ENCODE results near the gene C22orf39.

The C22orf39 gene

DNA sequence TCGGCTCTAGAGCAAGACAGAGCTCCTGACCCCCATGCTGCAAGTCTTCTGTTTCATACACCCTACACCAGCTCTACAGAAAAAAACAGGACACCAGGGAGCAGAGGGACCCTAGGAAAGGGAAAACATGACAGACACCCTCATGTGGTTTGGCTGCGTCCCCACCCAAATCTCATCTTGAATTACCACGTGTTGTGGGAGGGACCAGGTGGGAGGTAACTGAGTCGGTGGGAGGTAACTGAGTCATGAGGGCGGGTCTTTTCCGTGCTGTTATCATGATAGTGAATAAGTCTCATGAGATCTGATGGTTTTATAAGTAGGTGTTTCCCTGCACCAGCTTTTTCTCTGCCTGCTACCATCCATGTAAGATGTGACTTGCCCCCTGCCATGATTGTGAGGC, 6.6 kb upstream of the C22orf39 start:
- no peak overlapping the region for H3K4me3 ChIP-seq (ENCODE audit: control insufficient read depth, low read depth, low read length)
- TF ChIP-seq, protein P1, sequence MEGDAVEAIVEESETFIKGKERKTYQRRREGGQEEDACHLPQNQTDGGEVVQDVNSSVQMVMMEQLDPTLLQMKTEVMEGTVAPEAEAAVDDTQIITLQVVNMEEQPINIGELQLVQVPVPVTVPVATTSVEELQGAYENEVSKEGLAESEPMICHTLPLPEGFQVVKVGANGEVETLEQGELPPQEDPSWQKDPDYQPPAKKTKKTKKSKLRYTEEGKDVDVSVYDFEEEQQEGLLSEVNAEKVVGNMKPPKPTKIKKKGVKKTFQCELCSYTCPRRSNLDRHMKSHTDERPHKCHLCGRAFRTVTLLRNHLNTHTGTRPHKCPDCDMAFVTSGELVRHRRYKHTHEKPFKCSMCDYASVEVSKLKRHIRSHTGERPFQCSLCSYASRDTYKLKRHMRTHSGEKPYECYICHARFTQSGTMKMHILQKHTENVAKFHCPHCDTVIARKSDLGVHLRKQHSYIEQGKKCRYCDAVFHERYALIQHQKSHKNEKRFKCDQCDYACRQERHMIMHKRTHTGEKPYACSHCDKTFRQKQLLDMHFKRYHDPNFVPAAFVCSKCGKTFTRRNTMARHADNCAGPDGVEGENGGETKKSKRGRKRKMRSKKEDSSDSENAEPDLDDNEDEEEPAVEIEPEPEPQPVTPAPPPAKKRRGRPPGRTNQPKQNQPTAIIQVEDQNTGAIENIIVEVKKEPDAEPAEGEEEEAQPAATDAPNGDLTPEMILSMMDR (conservative IDR thresholded peaks at IDR 0.05; ENCODE audit: control insufficient read depth, insufficient read depth, low read depth, low read length), result no peak
- no peak for DNase-seq (ENCODE audit: low read depth)

DNA sequence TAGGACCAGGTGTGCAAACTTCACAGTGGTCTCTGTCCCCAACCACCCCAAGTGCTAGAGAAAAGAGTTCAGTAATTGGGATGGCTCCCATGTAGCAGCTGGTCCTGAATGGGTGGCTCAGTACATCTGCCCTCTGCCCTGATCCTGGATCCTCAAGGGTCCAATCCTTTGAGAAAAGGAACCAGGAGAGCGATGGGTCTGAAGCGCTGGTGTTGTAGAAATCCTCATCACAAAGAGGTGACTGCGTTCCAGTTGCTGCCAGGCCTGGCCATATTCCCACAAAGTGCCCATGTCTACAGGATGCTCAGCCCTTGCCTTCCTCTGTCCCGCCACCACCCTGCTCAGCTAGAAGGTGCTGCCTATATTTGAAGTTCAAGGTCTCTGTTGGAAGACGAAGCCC, 6.2 kb upstream of the C22orf39 start:
- TF ChIP-seq, protein P1 (conservative IDR thresholded peaks at IDR 0.05; ENCODE audit: control insufficient read depth, insufficient read depth, low read depth, low read length), result no peak
- DNase-seq (ENCODE audit: low read depth), result no peak
- H3K4me3 ChIP-seq (ENCODE audit: control insufficient read depth, low read depth, low read length), result no peak overlapping the region

DNA sequence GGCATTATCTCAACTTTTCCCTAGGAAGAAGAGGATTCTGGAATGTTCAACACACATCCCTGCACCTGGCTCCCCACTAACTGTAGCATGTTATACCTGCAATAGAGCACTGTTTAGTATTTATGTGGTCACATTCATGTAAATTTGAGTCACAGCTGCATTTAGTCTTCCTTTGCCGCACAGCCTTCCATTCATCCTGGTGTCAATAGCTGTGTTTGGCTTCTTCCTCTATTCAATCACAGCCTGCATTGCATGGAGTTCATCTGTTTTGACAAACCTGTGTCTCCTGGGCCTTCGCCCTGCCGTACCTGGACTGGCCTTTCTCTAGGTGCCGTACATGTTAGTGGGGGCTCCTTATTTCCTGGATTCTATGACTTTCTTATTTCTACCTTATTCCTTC, 4.1 kb upstream of the C22orf39 start:
- H3K4me3 ChIP-seq (ENCODE audit: control insufficient read depth, low read depth, low read length), result no peak overlapping the region
- DNase-seq (ENCODE audit: low read depth), result no peak
- TF ChIP-seq, protein P1 (conservative IDR thresholded peaks at IDR 0.05; ENCODE audit: control insufficient read depth, insufficient read depth, low read depth, low read length), result no peak

DNA sequence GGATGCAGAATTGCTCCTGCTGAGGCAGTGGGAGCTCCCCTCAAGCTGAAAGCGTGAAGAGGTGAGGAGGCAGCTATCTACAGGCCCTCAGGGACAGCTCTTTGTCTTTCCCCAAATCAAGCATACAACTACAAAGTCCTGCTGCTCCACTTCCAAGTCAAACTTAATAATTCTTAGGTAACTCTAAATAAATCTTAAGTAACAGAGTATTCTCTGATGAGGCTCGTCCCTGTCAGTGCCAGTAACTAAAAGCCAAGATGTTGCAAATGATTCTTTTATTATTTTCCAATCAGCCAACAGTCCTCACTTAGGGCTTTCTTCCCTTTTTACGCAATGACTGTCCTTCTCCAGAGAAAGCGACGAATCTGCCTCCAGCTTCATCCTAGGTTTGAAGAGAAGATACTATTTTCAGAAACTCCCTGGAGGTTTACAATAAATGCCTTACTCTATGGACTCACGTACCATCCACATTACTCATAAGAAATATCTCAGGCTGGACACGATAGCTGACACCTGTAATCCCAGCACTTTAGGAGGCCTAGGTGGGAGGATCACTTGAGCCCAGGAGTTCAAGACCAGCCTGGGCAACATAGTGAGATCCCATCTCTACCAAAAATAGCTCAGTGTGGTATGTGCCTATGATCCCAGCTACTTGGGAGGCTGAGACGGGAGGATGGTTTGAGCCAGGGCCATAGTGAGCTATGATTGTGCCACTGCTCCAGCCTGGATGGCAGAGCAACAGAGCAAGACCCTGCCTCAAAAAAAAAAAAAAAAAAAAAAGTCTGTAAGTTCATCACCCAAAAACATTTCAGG, 3.1 kb upstream of the C22orf39 start:
- TF ChIP-seq, protein P1 (conservative IDR thresholded peaks at IDR 0.05; ENCODE audit: control insufficient read depth, insufficient read depth, low read depth, low read length), result no peak
- H3K4me3 ChIP-seq (ENCODE audit: control insufficient read depth, low read depth, low read length), result no peak overlapping the region
- DNase-seq (ENCODE audit: low read depth), result no peak

DNA sequence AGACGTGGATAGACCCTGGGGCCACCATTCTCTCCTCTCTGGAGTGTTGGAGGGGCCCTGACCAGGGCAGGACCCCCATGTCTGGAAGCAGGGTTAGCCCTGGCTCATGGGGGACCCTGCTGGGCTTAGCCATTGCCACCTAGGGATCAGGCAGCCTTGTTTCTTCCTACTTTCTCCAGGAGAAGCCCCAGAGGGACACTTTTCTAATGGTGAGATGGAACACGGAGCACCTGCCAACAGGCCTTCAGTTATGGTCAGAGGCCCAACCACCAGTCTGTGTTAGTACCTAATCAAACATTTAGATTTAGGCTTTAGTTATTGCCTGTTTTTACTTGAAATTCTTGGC, 1.9 kb upstream of the C22orf39 start:
- DNase-seq (ENCODE audit: low read depth), result no peak
- H3K4me3 ChIP-seq (ENCODE audit: control insufficient read depth, low read depth, low read length), result no peak overlapping the region
- TF ChIP-seq, protein P1 (conservative IDR thresholded peaks at IDR 0.05; ENCODE audit: control insufficient read depth, insufficient read depth, low read depth, low read length), result no peak

DNA sequence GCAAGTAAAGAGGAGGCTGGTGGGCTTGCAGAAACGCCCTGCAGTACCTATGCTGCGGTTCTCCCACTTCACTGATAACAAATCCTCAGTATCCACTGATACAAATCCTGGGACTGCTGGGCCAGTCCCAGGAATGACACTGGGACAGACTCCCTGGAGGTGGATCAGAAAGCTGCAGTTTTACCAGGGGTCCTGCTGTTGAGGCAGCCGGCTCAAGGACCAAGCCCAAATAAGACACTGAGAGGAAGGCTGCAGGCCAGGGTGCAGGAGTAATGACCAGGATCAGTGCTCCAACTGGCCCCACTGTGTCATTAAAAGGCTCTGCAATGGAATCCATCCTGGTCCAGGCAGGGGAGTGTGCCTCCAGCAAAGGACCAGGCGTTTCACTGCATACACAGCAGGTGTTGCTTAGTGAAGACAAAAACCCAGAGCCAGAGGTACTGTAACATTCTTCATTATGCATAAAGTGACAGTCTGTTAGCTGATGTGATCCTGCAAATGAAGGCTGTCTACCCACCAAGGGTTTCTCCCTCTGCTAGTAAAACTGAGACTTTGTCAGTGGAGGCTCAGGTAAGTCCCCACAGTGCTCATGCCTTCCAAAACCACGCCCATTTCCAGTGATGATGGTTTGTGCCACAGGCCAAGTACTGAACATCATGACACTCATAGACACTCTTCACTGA, 1.4 kb upstream of the C22orf39 start:
- H3K4me3 ChIP-seq (ENCODE audit: control insufficient read depth, low read depth, low read length), result no peak overlapping the region
- TF ChIP-seq, protein P1 (conservative IDR thresholded peaks at IDR 0.05; ENCODE audit: control insufficient read depth, insufficient read depth, low read depth, low read length), result no peak
- no peak for DNase-seq (ENCODE audit: low read depth)

All from fibroblast of mammary gland (primary cell).